Activated naive CD4-positive, alpha-beta T cell treated with Interleukin-2 at 50 U/mL for 16 hours (primary cell): Measurements from ENCODE around the gene DLL1.

Experiments
- DNase-seq: peaks from one replicate; pipeline ENCODE4 v3.0.0-alpha.2; 2020

Gene DLL1

DNA sequence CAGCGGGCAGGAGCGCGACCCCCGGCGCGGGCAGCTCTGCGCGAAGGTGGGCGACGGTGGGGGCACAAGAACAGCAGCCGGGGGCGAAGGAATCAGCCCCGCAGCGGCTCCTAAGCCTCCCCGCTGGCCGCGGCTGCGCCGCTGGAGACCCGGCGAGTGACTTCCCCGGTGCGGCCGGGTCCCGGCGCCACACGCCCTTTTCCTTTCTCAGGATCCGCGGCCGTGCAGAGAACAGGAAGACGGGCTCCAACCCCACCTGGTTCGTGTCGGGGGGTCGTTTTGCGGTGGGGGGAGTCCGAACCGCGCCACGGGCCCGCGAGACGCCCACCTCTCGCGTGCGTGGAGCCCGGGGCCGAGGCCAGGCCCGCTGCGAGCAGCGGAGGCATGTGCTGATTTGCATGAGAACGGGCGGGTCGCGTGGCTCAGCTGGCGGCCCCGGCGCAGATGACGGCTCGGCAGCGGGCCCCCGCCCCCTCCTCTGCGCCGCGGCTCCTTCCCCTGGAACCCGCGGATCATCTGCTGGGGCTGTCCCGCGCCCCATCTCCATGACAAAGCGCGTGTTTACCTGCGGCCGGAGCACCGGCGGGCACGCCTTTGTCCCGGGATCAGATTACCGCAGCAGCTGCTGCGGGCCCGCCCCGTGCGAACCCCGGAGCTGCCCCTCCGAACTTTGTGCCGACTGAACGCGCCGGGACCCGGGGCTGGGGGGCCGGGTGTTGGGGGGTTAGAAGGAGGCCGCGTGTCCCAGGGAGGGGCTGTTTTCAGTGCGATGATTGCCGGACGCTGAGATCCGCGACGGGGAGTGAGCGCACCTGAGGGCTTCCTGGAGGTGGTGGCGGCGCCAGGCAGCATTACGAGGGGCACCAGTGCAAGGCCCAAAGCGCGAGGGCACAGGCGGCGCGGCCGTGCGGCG is 4.9 kb upstream of the DLL1 start:
- DNase-seq = peak; percentile 60

DNA sequence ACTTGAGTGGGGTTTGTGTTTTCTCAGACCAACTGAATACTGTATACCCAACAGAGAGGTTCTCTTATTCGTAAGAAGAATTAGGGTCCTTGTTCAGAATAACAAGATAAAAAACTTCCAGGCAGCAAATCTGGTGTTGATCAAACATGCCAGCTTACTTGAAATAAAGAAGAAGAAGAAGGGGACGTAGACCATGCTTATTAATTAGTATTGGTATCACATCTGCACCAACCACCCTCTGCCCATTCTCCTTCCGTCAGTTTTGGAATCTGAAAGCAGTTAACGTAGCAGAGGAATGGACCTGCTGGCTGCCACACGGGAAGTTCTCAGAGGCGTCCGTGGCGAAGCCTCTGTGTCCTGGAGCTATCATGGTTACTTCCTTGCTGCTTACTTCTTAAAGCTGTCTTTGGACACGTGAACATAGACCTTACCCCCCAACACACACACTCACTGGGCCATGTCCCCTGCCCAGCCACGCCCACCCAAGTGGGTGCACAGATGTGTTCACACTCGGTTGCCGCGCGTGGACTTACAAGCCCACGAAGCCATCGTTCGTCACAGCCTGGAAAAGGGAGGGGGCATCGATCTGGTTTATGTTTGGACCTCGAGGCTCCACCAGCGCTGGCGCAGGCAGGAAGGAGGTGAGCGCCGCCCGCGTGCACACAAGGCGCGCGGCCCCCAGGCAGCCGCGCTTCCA is 4.1 kb upstream of the DLL1 start:
- no peak for DNase-seq

DNA sequence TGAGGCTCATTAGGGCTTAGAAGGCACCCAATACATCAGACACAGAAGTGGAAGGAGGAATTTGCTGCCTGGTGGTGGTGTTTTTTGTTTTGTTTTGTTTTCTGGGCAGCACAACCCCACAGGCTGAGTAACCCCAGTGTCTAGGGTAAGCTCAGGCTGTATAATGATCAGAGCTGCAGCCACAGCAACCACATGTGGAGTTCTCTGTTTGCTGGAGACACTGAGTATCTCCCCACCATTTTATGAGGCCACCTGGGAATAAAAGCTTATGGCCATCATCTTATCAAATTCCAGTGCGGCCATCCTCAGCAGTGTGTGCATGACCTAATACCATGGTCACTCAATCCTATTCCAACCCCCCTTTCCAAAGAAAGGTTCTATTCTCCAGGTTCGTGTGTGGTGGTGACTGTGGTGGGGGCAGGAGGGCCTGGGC is 3.4 kb upstream of the DLL1 start:
- DNase-seq = no peak

DNA sequence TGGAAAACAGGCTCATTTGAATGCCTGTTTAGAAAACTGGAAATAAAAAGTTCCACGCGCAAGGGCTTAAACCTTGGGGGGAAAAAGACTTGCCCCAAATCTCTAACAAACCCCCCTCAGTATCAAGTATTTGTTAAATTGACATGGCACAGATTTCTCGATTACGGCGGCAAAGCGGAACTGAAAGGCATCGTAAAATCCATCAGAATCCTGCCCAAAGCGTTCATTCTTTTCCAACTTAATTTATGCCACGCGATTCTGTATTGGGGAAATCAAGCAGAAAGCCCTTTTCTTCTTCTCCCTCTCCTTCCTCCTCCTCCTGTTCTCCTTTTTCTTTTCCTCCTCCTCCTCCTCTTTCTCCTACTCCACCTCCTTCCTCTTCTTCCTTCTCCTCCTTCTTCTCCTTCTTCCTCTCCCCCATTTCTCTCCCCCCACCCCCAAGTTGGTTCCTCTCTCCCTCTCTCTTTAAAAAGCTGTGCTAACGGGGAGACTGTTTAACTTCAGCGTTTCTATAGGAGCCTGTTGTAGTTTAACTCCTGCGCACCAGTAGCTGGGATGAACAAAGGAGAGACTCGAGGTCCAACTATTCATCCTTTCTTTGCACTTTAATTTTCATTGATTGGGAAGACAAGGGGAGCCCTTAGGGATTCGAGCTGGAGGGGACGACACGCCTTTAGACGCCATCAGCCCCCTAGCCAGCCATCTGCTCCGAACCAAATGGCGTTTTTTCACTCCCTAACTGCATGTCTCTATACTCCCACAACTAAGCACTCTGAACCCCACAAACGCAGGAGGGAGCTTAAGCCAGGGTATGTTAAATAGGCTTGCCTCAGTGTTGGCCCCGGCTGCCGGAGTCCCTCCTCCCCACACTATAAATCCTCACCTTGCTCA is 2.7 kb upstream of the DLL1 start:
- no peak for DNase-seq

DNA sequence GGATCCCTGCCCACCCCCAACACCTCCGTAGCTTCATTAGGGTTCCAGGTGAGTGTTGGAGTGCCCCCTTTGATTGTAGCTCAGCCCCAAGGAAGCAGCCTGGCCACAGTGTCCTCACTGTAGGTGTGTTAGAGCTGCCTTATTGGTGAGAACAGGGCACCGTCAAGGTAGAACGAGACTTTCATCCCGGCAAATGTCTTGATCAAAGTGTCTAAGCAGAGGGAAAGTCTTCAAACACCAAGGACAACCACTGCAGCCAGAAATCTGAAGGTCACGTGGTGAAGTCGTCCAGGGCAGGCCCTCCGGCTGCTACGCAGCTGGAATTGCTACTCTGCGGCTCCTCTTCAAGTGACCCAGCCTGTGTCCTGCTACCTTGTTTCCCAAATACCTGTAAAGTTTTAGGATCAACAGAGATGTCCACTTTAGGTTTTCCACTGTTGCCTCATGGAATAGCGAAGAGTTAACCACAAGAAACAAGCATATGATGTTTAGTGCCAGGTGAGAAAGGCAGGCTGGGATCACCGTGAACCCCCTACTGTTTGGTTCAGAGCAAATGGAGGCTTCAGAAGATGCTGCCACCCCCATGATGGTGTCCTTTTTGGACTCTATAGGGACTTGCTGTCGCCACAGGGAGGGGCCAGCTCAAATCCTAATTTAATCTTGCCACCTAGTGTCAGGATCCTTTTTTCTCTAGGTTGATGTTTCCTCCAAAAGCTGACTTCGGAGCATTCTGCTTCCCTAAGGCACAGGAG is 1.7 kb upstream of the DLL1 start:
- DNase-seq = no peak

DNA sequence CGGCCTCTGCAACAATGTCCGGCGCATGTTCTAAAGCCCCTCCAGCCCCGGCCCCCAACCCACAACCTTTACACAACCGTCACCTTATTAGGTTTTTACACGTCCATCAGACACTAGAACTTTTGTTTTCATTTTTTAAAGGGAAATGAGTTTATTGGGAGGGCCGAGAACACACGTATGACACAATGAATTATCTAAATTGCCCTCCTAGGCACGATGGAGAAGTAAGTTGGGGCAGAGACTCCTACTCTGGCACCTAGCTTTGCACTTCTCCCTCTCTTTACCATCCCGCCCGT is 1.2 kb upstream of the DLL1 start:
- no peak for DNase-seq

DNA sequence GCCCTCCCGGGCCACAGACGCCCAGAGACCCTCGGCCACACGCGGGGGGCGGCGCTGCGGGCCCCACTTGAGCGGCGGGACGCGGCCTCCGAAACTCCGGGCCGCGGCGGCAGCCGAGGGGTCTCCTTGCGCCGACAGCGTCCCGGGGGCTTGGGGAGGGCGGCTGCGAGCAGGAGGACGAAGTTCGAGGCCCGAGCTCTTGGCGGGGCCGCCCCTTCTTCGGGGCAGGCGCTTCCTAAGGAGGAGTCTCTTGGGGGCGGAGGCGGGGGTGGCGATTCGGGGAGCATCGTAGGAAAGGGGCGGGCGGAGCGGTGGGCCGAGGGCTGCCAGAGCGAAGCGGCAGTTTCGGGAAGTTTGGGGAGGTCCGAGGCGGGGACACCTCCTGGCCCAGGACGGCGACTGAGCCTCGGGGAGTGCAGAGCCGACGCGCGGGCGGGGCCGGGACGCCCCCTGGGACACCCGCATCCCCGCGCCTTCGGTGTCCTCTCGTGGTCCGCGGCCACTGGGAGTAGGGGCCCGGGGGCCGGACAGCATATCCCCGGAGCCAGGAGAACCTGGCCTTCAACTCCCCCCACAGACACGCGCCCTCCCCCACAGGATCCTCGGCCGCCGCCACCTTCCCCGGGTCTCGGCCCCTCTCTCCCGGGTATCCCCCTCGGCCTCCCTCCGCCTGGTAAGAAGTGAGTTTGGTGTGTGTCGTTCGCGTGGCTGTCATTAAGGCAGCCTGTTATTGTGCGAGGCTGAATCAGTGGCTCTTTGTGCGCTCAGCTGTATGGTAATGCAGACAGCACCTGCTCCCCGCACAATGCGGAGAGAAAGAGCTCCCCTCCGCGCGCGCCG is 613 bp upstream of the DLL1 start:
- DNase-seq = peak; percentile 40

DNA sequence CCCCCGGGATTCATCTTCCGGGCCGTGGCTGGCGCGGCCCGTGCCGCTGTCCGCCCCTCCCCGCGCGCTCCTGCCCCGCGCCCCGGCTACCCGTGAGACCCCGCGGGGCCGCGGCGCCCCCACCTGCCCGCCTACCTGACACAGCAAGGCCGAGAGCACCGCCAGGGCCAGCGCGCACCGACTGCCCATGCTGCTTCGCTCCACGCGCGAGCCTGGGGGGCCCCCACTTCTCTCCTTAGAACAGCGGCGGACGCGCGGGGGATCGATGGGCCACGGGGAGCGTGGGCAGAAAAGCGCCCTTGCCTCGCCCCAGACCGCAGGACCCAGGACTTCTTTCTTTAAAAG is 955 bp downstream of the DLL1 start:
- DNase-seq = no peak

DNA sequence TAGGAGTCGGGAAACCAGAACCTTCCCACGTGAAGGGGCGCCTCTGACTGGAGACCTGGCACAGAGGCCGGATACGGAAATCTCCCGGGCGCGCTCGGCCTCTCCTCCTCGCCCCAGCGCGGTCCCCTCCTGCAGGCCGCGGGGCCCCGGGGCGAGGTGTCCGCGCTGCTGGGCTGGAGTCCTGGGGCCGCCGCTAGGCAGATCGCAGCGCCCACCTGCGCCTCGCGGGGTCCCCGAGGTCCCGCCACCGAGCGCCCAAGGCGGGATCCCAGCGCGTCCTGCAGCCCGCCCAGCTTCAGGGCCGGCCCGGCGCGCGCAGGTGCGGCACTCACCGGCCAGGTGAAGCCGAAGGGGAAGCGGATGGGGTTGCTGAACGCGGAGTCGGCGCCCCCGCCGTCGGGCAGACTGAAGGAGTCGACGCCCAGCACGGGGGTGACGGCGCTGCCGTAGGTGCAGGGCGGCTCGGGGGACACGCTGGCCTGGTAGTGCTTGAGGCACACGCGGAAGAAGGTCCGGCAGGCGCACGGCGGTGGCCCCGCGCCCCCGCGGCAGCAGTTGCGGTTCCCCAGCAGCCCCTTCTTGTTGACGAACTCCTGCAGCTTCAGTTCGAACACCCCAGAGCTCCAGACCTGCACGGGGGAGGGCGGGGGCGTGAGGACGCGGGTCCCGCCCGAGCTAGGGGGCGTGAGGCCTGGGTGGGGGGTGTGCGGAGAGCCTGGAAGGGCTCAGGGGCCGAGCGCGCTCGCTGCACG is 1.5 kb downstream of the DLL1 start:
- DNase-seq = no peak

DNA sequence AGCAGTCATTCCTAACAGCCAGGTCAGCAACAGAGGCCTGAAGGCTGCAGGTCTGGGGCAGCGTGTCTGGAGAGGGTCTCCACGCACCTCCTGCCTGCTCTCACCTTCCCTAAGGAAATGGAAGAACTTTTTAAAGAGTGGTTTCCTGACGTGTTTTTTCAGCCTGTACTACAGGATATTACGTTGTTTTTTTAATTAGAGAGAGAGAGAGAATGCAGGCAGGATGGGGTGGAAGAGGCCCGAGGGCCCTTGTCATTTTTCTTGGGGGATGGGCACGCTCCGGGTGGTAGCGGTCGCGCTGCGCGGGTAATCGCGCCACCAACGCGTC is 2.1 kb downstream of the DLL1 start:
- no peak for DNase-seq

DNA sequence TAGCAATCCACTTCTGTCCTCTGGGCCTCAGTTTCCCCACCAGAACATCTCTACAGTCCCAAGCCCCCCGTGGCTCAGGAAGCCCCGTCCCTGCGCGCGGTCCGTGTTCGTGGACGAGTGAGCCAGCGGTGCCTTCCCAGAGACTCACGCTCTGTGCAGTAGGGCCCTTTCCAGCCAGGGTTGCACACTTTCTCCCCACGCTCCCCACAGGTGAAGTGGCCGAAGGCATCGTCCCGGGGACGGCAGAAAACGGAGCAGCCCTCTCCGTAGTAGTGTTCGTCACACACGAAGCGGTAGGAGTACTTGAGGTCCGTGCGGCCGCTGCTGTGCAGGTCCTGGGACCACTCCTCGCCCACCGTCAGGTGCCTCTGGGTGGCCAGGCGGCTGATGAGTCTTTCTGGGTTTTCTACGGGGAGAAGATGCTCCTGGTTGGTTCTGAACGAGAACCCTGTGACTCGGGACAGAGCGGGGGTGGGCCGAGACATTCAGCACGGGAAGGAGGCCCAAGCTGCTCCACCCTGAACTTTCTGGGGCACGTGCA is 2.7 kb downstream of the DLL1 start:
- DNase-seq = no peak

DNA sequence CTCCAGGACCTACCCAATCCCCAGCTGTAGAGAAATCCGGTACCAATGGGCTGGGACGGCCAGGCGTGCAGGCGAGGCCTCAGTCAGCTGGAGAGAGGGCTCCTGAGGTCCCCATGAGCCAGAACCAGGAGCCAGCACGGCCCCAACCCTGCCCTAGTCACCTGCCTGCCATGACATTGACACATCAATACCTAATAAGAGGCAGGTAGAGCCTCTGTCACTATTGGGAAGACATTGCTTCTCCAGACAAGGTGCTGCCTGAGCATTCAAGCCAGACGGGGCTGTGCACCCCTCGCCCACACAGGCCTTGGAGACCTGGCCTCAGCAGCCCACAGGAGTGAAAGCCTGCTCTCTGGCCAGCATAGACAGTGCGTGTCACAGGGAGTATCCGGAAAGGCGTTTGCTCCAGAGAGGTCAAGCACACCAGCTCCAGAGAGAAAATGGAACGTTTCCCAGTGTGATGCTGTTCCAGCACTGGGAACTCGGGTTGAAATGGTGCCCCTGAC is 3.5 kb downstream of the DLL1 start:
- DNase-seq = no peak

DNA sequence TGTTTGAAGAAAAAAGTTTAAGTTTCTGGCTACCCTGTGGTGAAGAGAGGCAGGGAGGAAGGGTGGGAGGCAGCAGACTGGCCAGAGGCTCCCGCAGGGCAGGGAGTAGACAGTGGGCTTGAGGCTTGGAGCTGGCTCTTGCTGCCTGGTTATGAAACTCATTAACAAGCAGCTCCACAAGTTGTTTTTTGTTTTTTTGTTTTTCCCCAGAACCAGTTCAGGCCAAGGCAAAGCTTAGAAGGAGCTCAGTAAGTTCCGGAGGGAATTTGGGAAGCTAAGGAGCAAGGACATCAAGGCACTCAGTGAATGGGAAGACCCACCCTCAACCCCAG is 4.0 kb downstream of the DLL1 start:
- no peak for DNase-seq

DNA sequence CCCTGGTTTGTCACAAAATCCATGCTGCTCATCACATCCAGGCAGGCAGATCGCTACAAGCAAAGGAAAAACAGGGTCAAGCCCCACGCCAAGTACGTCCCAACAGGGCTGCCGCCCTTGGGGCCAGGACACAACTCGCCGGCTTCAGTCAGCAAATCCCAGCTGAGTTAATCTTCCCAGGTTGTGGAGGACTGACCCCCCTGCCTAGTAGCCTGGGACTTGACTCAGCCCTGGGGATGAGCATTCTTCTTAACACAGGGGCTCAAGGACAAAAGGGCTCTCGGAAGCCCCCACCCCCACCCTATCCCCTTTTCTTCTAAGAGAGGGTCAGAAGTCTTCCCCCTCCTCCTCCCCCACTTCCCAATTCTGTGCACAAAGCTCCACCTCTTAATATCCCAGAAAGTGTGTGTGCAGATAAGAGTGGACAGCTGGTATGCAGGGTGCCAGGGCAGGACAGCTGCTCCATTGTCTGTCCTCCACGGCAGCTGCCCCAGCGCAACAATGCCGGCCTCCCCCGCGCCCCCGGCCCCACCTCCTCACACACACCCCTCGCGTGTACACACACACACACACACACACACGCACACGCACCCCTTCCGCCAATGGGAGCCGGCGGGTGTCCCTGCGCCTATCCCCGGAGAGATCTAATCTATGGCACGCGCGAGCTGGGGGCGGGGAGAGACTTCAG is 4.5 kb downstream of the DLL1 start:
- DNase-seq = no peak

DNA sequence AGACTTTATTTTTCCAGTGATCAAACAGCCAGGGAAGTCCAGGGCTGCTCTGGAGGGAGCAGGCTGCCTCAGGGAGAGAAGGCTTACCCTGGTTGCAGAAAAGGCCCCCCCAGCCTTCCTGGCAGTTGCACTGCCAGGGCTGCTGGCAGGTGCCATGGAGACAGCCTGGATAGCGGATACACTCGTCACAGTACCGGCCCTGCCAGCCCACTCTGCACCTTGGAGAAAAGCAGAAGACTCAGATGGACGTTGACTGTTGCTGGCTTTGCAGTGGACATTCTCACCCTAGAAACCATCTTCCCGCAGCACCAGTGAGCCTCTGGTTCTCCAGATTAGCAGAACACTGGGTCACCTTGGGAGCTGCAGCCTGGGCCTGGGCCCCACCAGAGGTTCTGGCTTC is 5.4 kb downstream of the DLL1 start:
- no peak for DNase-seq

DNA sequence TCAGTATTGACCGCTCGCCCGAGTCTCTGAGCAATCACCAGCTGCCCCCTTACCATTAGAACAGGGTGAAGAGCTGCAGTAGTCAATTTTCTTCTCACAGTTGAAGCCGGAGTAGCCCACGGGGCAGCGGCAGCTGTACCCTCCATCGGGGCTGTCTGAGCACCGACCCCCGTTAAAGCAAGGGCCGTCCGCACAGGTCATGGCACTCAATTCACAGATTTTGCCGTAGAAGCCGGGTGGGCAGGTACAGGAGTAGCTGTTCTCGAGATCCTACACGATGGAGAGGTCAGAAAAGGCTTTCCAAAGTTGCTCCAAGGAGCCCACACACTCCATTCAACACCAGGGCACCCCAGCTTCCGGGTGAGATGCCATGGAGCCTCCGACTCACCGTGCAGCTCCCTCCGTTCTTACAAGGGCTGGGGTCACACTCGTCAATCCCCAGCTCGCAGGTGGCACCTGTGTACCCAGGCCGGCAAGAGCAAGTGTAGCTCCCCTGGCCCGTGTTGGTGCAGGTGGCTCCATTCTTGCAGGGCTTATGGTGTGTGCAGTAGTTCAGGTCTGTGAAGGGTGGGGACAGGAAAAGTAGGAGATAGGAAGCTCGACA is 5.9 kb downstream of the DLL1 start:
- no peak for DNase-seq

DNA sequence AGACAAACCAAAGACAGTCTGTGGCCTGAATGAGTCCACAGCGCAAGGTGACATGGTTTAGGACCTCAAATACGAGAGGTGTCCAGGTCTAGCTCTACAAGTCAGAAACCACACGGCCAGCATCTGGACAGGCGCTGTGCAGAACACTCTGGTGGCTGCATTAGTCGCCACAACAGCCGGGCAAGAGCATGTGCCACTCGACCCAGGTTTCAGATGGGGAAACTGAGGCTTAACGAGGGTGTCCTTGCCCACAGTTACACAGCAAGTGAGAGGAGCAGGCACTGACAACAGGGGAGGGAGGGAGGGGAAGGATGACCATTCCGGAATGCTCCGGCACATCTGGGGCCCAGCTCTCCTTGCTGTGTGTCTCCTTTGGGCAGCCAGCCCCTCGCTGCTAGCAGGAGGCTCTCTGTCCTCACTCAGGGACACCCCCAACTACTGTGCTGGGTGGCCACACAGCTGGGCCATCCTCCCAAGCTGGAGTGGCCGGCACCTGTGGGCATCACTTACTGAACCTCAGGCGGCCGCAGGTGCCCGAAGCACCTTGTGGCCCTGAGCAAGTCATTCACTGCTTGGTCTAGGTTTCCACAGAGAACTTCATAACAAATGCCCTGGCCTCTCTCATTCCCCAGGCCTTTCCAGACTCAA is 6.6 kb downstream of the DLL1 start:
- DNase-seq = no peak

DNA sequence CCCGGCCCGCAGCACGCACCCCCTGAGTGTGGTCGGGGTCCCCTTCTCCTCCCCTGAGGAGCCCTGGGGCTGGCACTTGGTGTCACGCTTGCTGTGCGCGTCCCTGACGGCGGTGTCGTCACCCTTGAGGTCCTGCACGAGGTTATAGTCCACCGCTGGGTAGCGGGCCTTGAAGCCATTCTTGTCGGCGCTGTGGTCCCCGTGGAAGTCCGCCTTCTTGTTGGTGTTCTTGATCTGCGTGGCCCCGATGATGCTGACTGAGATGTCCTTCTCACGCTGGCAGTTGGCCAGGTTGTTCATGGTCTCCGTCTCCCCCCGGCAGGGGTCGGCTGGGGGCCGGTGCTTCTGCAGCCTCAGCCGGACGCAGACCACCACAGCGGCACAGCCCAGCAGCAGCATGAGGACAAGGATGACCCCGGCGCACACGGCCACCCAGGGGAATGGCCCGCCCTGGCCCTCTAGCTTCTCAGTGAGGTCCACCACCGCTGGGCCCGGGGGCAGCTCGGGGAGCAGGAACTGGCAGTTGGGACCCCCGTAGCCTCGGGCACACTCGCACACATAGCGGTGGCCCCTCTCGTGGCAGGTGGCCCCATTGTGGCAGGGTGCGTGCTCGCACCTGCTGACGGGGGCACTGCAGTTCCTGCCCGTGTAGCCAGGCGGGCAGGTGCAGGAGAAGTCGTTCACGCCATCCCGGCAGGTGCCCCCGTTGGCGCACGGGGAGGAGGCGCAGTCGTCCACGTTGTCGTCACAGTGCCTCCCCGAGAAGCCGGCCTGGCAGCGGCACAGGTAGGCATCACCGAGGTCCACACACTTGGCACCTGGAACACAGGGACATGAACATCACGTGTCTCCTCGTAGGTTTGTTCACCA is 7.4 kb downstream of the DLL1 start:
- no peak for DNase-seq
